HG02870 (cell line): ENCODE measurements around the gene CPEB4.

ENCODE experiments used
- ATAC-seq: cut with Tn5 transposase; IDR thresholded peaks from one replicate; pipeline ENCODE4 v1.9.1; 2021; ENCODE audit warnings: mild to moderate bottlenecking, moderate library complexity; ENCODE audit not compliant: unreplicated experiment

Gene CPEB4

DNA sequence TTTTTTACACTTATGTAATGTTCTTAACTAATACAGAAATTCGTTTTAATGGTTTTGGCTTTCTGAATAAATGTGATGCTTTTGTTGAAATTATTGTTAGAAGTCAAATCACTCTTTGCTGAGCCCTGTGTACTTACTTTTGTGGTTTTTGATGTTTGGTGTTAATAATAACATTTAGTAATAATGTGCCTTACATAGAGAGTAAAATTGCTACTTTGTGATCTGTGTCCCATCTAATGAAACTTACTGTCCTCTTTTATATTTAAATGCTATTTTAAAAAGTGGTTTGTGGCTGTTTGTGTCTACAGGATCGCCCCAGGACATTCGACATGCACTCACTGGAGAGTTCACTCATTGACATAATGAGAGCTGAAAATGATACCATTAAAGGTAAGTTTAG lies 22.1 kb downstream of the CPEB4 start:
- ATAC-seq: no peak

DNA sequence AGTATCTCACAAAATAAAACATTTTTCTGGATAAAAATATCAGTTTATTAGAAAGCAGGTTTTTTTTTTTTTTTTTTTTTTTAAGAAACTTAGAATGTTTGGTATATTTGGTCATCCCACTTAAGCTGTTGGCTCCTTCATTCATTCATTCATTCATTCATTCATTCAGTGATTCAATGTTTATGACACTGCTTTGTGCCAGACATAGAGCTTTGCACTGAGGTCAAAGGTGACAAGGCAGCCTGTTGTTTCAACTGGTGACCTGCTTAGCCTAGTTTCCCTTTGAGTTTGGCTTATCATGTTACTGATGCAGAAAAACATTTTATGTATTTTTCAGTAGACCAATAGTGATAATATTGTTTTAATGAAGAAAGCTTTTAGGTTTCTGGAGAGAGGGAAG lies 23.5 kb downstream of the CPEB4 start:
- ATAC-seq: no peak

DNA sequence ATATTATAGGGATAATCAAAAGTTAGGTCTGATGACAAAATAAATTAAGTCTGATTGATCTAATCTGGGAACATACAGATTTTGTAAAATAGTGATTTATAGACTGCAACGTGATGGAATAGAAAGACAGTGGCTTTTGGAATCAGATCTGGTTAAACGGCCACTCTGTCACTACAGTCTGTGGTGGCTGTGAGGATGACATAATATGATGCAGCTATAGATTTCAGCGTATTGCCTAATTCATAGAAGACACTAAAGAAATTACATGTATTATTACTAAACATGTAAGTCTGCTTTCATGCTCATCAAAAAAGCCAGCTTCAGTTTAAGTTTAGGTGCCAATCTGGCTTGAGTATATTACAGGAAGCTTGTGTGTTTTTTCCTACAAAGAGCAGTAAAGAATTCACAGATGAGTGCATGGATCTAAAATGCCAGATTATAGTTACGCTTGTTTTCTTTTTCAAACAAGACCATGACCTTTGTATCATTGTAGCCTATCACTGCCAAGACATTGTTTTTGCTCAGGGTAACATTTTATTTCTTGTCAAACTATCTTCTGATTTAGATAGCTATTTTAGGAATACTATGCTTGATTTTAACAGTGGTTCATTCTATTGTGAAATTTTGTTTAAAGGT lies 25.7 kb downstream of the CPEB4 start:
- no peak for ATAC-seq

DNA sequence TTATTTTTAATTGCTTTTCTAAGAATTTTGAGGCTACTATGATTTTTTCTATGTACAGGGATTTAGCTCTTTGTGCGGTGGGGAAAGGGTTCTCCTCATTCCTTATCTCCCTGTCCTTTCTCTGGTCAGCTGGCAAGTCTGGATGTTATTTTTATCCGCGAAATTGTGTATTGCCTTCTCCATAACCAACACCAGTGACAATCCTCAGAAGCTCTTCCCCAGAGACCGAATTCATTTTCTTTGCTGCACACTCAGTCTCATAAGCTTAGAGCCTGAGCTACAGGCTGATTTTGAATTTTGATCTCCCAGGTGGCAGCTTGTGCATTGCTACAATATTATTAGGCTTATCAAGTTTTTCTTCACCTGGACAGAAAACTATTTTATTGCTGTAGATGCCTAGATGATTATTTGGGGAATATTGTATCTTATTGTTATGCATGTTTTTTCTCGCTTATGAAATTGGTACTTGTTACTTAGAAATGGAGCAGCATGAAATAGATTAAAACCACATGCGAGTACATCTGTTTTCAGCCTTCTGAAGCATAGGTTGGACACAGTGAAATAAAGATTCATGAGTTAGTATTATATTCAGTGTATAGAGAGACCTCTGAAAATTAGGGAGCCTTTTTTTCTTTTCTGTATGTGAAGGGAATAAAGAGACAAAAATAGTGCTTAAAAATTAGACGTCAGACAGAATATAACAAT lies 27.3 kb downstream of the CPEB4 start:
- ATAC-seq: no peak

DNA sequence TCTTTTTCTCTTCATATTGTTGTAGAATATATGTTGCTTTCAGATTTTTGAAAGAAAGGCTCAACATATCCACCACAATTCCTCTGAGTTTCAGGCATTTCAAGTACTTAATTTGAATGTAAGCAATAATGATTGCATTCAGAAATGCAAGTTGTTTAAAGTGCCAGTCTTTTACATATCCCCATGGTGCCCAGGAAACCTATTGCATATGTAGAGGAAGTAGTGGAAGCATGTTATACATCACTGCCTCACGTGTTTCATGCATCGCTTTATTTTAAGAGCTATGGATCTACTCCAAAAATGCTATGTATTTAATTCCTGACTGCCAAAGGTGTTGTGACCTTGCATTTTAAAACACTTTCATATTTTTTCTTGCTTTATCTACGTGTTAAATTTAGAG lies 28.1 kb downstream of the CPEB4 start:
- ATAC-seq: no peak

DNA sequence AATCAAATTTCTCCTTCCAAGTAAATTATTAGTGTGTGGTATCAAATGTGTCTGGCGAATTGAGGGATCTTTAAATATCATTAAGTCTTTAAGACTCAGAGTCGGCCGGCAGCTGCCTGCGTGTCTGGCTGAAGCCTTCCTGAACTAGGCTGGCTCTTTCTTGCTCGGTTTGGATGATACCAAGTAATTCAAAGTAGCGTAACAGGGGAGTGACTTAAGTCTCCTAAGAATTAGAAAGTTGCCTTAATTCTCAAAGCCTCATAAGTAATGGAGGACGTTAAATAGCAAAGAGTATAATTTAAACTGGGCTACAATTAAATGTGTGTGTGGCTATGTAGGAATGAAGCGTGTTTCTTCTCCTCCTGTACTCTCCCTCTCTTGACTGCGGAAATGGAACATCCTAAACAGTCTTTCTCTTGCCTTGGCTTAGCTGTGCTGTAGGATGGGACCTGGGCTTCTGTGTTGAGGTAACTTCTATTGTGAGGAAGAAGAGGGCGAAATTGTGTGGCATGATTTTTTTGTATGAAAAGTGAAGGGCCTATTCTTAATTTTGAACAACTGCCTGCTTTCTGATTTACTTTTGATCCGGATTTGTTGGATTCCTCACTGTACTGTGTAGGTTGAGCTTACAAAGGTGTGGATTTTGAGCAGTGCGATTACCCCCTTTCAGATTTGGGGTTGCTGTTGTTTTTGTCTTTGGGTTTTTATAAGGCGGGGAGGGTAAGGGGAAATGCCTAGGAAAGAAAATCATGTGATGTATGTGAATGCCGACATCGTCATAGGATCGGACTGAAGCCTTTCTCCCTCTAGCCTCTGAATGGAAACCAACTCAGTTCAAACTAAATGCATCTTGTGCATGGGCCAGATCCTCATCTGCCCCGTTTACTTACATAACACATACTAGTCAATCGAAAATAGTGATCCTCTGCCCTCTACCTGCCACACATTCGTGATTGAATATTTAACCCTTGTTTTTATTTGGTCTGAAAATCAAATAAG lies 29.9 kb downstream of the CPEB4 start:
- ATAC-seq: peak; percentile 80

DNA sequence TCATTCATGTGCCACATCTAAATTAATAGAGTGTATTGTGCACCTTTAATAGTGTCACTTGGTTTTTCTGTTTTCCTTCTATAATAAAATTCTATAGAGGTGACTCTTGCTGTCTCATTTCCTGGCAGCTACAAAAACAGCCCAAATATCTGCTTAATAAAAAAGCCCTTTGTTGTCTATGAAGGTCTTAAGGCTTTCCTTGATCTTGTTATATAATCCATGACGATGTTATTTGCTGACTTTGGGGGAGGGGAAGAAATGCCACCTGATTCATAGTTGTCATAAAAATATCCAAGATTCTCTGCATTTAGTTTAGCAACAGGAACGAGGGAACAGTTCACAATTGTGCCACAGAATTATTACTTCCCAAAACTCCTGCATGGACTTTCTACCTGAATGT lies 31.3 kb downstream of the CPEB4 start:
- ATAC-seq: no peak

DNA sequence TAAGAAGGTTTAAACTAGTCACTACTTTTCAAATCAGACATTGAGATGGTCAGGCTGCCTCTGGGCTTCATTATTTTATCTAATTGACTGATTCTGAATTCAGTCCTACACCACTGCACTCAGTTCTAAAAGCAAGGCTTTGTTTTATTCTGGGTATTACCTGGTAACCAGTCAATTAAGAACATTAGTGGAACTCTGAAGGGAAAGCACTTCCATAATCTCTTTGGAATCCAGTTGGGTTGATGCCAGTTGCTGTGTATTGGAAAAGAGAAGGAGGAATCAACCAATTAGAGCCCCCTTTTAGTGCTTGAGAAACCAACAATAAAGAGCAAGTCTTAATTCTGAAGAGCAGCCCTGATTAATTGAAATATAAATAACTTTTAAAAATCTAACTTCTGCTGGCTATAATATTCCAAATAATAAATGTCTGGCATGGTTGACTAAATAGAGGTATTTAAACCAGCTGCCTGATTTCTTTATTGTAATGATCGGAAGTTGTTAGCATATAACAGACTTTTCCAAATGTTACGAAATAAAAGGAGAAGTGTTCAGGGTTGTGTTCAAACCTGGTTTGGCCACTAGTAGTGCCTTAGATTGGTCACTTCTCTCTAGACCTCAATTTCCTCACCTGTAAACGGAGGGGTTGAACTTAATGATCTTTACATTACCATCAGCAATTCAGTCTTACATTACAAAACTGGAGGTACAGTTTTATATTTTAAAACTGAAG lies 32.0 kb downstream of the CPEB4 start:
- no peak for ATAC-seq

DNA sequence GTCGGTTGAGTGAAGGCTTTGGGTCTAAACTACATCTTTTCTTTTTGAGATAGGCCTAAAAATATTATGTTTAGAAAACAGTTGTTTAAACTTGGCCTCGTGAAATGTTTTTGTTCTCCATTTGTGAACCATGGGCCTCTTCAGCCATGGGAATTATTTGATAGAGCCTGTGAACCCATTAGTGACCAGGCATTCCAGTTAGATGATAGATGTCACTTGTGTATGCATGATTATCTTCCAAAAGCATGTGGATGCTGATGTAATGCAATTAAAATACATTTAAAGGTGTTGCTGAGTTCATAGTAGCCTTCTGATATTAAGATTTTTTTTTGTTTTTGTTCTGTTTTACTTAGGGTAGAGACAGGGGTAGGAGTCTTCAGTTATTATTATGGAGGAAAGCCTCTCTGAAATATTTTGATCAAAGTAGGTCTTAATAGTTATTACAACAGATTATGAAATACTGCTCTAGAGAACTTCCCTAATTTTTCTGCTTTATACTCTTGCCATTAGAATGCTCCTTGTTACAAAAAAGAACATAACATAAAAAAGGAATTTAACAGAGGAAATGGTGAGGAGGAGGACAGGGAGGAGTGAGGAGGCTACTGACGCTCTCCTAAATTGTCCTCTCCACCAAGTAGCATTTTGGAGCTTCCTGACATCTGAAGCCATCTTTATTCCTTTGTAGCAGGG lies 32.9 kb downstream of the CPEB4 start:
- no peak for ATAC-seq

DNA sequence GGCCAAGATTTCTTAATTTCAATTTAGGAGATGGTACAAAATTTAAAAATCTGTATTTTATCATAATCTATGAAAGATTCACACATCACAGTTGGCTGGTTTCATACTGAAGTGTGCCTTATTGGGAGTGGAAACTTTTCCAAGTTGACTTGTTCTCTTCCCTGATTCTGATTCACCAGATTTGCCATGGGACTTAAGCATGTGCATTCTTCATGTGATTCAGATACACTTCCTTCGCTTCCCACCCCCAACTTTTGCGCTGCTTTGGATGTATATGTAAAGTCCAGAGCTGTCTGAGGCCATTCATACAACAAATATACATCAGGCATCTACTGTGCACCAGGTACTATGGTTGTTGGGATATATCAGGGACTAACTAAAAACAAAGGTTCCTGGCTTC lies 34.4 kb downstream of the CPEB4 start:
- no peak for ATAC-seq

DNA sequence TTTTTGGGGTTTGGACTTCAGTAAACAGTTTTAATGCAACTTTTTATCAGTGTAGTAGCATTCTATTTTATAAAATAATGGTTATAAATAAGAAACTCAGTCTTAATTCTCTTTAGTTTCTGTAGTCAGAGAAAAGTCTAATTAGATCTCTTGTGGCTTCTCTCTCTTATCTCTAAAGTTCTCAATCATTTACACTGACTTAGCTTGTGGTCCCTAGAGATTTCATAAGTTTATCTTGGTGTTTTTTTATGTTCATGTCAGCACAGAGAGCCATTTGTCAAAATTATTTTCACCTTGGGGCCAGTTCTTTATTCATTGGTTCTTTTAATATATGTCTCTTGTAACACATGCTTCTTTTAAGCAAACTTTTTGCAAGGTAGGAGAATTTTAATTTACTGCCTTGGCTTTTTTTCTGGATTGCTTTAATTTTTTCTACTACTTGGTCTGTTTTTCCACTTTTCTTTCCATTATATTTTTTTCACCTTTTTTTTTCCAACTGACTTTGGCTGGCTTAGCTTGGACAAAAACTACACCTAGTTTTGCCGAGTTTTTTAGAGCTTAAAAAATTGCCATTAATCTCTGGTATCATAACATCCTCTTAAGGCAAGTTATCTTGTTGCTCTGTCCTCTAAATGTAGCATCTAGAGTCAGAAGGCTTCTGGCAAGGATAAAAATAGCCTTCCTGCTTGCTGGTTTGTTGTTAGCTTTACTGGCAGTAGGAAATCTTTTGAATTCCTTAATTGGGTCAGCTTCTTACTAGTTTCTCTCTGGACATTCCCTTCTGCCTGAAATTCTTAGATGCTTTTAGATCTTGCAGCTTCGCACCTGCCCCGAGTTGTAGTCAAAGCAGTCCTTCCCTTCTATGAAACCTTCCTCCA lies 35.3 kb downstream of the CPEB4 start:
- ATAC-seq: no peak

DNA sequence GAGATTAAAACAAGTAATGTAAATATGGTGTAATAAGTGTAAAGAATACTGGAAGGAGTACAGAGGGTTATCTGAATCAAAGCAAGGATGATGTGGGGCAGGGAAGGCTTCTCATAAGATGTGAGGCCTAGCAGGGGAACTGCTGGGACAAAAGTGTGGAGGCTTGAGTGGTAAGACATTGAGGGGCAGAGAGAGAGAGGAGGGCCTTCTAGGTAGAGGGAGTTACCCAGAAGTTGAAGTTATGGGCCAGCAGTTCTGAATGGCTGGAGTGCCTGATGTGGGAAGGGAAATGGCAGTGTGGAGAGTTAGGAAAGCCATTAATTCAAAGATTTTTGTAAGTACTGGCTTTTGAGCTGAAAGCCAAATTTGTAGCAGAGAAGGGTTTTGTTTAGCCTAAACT lies 36.8 kb downstream of the CPEB4 start:
- no peak for ATAC-seq

DNA sequence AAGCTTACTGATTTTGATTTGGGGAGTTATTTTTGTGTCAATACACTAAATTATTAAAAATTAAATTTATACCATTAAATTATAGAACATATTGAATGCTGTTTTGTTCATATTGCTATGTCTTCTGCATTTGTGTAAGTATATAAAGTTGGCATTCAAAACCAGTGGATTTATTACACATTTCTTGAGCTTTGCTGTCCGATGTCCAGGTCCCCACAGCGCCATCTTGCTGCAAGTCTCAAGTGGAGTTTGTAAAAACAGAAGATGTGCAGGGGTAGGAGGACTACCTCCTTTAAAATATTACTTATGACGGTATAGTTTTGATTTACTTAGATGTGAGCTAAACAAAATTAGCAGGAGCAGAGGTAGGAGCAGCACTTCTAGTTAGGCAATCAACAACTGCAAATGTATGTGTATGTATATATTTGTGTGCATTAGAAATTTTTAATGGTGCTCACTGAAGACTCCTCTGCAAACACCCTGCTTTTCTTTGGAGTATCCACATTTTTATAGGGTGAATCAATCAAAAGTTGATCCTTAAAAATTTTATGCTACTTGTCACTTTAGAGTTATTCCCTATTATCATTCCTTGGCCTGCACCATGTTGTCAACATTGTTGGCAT lies 37.4 kb downstream of the CPEB4 start:
- ATAC-seq: no peak

DNA sequence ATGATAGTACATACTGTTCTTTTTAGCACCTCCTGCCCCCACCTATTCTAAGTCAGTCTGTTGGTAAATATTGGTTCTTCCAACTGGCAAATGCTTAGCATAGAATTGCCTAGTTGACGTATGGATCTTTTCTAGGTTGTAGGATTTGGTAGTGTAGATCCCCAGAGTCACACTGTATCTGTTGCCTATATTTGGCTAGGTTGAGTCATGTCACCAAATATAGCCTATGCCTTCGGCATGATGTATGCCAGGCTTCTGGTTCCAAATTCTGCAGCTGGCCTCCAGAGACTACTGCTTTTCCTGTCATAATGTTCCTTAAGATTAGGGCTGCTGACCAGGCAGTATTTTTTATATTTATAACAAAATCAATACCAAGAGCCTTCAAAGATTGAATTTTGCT lies 38.2 kb downstream of the CPEB4 start:
- no peak for ATAC-seq

DNA sequence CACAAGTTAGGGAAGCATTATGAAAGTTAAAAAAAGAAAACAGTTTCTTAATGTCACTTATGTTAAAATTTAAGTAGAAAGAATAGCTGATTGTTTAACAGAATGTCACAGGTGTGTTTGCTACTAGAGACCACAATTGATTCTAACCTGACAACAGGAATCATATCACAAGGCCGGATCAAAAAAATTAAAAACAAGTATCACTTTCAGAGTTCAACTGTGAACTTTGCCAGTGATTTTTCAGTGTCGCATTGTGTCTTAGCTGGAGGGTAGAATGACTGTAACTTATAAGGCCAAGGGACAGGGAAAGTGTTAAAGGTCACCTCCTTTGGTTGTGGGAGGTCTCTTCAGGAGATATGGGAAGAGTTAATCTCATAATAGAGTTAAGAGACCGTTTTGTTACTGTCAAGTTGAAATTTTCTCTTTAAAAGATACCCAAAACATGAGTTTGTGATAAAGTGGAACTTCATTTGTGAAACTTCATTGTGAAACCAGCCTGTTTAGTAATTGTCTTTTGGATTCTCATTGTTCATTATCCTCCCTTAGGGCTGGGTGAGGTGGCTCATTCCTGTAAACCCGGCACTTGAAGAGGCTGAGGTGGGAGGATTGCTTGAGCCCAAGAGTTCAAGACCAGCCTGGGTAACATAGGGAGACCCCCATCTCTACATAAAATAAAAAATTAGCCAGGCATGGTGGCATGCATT lies 40.9 kb downstream of the CPEB4 start:
- ATAC-seq: no peak

DNA sequence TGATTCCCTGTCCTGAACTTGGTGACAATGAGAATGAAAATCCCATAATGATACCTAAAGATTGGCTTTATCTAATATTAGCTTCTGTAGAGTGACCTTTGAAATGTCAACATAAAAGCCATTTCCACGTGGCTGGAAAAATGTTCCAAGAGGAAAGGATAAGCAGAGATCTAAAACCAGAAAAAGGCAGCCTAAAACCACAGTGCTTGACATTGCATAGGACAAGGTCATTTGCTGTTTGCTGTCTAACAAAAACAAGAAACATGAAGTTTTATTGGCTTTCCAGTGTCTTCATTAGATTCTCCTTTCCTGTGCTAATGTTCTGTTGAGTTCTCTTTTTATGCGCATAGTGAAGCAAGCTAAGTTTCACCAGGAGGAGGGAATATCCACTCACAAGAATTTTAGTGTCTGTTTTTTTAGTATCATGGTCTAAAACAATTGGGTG lies 44.6 kb downstream of the CPEB4 start:
- ATAC-seq: no peak

DNA sequence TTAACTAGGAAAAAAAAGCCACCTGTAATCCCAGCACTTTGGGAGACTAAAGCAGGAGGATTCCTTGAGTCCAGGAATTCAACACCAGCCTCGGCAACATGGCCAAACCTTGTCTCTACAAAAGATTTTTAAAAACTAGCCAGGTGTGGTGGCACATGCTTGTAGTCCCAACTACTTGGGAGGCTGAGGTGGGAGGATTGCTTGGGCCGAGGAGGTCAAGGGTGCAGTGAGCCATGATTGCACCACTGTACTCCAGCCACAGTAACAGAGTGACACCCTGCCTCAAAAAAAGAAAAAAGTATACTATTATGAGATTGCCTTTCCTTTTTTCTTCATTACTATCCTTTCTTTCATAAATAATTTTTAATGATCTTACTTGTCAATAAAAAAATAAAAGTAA lies 45.8 kb downstream of the CPEB4 start:
- no peak for ATAC-seq

DNA sequence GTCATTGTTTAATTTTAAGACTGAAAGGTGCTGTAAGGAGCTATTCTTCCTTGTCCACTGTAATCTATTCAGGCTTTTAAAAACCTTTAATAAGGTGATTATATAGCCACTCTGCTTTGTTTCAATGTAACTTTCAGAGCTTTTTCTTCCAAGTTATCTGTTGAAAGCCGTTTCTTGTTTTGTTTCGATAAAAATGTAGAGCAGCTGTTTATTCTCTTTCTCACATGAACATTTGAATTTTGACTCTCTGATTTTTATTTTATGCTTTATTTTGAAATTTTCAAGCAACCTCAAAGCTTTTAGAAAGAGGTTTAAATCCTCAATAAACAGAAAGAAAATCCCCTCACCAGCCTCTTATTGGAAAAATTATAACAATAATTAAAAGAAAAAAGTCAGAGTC lies 47.2 kb downstream of the CPEB4 start:
- no peak for ATAC-seq
